Adrenal gland (tissue), 12 donors: Measurements from ENCODE around the gene SMIM15. TPM values are rescaled to one million over a fixed set of nuclear protein-coding genes. Genes with fewer than 3 reads are reported as not detected.

ENCODE experiments used
- DNase-seq, 7 donors: peaks; one replicate each; pipeline ENCODE4 v3.0.0-alpha.2; 2019 to 2020
- H3K27ac ChIP-seq, 5 donors: fragments of 200-600 bp; sonication (generic) in 4 of 5; 1 replicate in 3 of 5; 2 replicates in 2 of 5; pipeline versions ENCODE4 v1.5.1 to v1.8.0; 2016 to 2020; ENCODE audit warnings: mild to moderate bottlenecking in 1 of 5
- H3K27me3 ChIP-seq: fragments of 200-600 bp; 2 replicates; pipeline ENCODE4 v1.8.0; 2021
- H3K36me3 ChIP-seq, 2 donors: fragments of 200-600 bp; replicated peaks in 1 of 2; 1 replicate in 1 of 2; 2 replicates in 1 of 2; pipeline versions ENCODE4 v1.5.1 to v1.8.0; 2018 to 2022
- H3K4me1 ChIP-seq, 2 donors: fragments of 200-600 bp; replicated peaks in 1 of 2; 1 replicate in 1 of 2; 2 replicates in 1 of 2; pipeline versions ENCODE4 v1.5.1 to v1.8.0; 2018 to 2021
- H3K4me3 ChIP-seq, 4 donors: fragments of 200-600 bp; sonication (generic) in 3 of 4; one replicate each; pipeline ENCODE4 v1.5.1; 2016 to 2018
- H3K9me3 ChIP-seq, 3 donors: fragments of 200-600 bp; sonication (generic) in 1 of 3; replicated peaks in 1 of 3; 1 replicate in 2 of 3; 2 replicates in 1 of 3; pipeline versions ENCODE4 v1.5.1 to v1.8.0; 2016 to 2021
- POLR2A ChIP-seq, 2 donors: fragments of 450-650 bp; IDR thresholded peaks; one replicate each; pipeline ENCODE4 v1.6.1; 2017; ENCODE audit warnings: antibody characterized with exemption in 2 of 2, mild to moderate bottlenecking in 2 of 2, moderate library complexity in 1 of 2
- WGBS, 4 donors: extraction: QIAGEN DNeasy Blood & Tissue Kit in 2 of 4; methylation state at CpG; one replicate each; pipeline versions ENCODE4 v1.1.5 to v1.1.7; 2013 to 2017; 5-methylcytosine and 5-hydroxymethylcytosine counted together
- intact Hi-C, 2 donors: fragments of 100-400 bp; cut with DNase I; formaldehyde crosslinking; loops; one replicate each; pipeline versions ENCODE4 v1.14.1 to v1.15.0; 2022 to 2023
- polyA plus RNA-seq, 3 donors: library from polyadenylated mRNA; stranded (reverse); fragments of 200-250 nt in 2 of 3; fragments of 350-450 nt in 1 of 3; fragmentation: Illumina TruSeq in 1 of 3; extraction: RNeasy Lipid Tissue Mini Kit (QIAGEN cat#74804) in 1 of 3; gene quantifications; one replicate each; pipeline ENCODE4 v1.2.3, GENCODE V29; 2013 to 2014
- total RNA-seq, 9 donors: library from RNA; depleted of rRNA in 4 of 9; stranded (reverse); fragments of >200 nt in 4 of 9; fragments of 120-200 nt in 1 of 9; fragmentation: NEBNext Ultra II Directional in 1 of 9; extraction: Animal tissue kit (Norgen Biotek cat#: 25700) in 1 of 9; gene quantifications; one replicate each; pipeline versions ENCODE4 v1.1.0 to v1.2.4, GENCODE V29; 2013 to 2023
- TF ChIP-seq, protein P1 (sequence below), 6 experiments: fragments of 450-650 bp in 4 of 6; fragments of 200-600 bp in 2 of 6; sonication (generic) in 1 of 6; IDR thresholded peaks; 1 replicate in 5 of 6; 2 replicates in 1 of 6; pipeline versions ENCODE4 v1.5.1 to v1.8.0; 2016 to 2021; ENCODE audit warnings: antibody characterized with exemption in 6 of 6, mild to moderate bottlenecking in 2 of 6, moderate library complexity in 1 of 6
- donor health status: healthy with polysubstance abuse.
- donor health status: Bipolar disorder and iron deficiency.
- donor health status: DM: yes; HTN: yes; CAD: no.
- donor health status: DM: no; HTN: no; CAD: no.
- donor health status: DM: no; HTN: no; CAD: no.
- donor health status: DM: yes; HTN: yes; CAD: no.

The SMIM15 gene
- total and polyA plus RNA-seq, 12 donors = 19.1 to 83.9 (median 50.3) TPM

DNA sequence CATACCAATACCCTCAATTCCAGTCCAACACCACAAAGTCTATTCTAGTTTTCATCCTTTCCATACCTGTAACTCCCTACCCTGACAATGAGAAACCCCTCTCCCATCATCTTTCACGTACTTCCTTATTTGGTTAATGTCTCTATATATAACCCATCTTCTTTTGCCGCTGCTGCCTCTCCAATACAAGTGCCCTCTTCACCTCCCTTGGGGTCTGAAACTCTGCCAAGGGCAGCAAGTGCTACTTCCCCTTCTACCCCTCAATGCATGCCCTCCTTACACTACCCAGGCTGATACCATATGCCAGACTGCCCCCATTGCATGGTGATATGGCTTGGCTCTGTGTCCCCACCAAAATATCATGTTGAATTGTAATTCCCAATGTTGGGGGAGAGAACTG, 24.4 kb upstream of the SMIM15 start:
- TF ChIP-seq POLR2A (IDR thresholded peaks at IDR 0.05) = no peak
- TF ChIP-seq, protein P1, sequence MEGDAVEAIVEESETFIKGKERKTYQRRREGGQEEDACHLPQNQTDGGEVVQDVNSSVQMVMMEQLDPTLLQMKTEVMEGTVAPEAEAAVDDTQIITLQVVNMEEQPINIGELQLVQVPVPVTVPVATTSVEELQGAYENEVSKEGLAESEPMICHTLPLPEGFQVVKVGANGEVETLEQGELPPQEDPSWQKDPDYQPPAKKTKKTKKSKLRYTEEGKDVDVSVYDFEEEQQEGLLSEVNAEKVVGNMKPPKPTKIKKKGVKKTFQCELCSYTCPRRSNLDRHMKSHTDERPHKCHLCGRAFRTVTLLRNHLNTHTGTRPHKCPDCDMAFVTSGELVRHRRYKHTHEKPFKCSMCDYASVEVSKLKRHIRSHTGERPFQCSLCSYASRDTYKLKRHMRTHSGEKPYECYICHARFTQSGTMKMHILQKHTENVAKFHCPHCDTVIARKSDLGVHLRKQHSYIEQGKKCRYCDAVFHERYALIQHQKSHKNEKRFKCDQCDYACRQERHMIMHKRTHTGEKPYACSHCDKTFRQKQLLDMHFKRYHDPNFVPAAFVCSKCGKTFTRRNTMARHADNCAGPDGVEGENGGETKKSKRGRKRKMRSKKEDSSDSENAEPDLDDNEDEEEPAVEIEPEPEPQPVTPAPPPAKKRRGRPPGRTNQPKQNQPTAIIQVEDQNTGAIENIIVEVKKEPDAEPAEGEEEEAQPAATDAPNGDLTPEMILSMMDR (IDR thresholded peaks at IDR 0.05) = no peak
- no peaks in the 10 kb centered on the region for H3K9me3 ChIP-seq
- no peak overlapping the region for H3K4me3 ChIP-seq
- no peak for DNase-seq
- intact Hi-C loops = no loop called here
- H3K4me1 ChIP-seq = no peaks in the 10 kb centered on the region
- no peaks in the 10 kb centered on the region for H3K36me3 ChIP-seq
- H3K27ac ChIP-seq = no peak overlapping the region
- no peaks in the 10 kb centered on the region for H3K27me3 ChIP-seq
- WGBS, 4 donors = 77 to 85% (median 80%) methylated on average over 2 of the region's 2 CpGs

DNA sequence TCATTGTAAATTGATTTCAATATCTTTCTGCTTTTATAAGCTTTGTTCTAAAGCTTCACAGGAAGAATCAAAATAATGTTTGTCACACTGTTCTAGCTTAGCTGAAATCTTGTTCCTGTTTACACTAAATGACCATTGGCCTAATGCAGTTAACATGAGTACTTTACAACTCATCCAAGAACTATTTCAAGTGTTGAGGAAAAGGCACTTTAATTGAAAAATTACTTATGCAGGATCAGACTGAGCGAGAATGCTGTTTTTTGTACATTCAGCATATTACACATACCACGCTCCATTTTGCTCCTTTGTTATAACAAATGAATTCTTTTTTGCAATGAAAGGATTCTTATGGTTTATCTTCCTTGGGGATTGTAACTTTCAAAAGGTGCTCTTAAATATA, 22.4 kb upstream of the SMIM15 start:
- no peak overlapping the region for H3K4me3 ChIP-seq
- no peaks in the 10 kb centered on the region for H3K27me3 ChIP-seq
- intact Hi-C loops = no loop called here
- no peaks in the 10 kb centered on the region for H3K36me3 ChIP-seq
- WGBS, 4 donors = 84 to 91% (median 89%) methylated on average over 2 of the region's 2 CpGs
- H3K27ac ChIP-seq = no peak overlapping the region
- DNase-seq = no peak
- TF ChIP-seq, protein P1 (IDR thresholded peaks at IDR 0.05) = no peak
- no peak for TF ChIP-seq POLR2A (IDR thresholded peaks at IDR 0.05)
- no peaks in the 10 kb centered on the region for H3K9me3 ChIP-seq
- no peaks in the 10 kb centered on the region for H3K4me1 ChIP-seq

DNA sequence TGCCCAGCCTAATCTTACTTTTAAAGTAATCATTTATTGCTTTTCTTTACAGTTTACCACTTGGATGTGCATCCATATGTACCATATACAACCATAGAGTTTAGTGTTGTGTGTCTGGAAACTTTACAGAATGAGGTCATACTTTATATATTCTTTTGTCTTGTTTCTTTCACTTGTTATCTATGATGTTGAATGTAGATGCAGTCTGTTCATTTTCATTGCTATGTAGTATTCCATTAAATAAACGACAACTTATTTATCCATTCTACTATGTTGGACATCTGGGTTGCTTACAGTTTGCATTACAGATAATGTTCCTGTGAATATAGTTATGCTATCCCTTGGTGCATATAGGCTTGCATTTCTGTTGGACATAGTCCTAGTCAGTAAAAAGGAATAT, 21.3 kb upstream of the SMIM15 start:
- intact Hi-C loops = no loop called here
- DNase-seq = no peak
- H3K4me3 ChIP-seq = no peak overlapping the region
- H3K9me3 ChIP-seq = no peaks in the 10 kb centered on the region
- no peaks in the 10 kb centered on the region for H3K27me3 ChIP-seq
- TF ChIP-seq POLR2A (IDR thresholded peaks at IDR 0.05) = no peak
- TF ChIP-seq, protein P1 (IDR thresholded peaks at IDR 0.05) = no peak
- no peaks in the 10 kb centered on the region for H3K4me1 ChIP-seq
- no peak overlapping the region for H3K27ac ChIP-seq
- no peaks in the 10 kb centered on the region for H3K36me3 ChIP-seq
- WGBS, 4 donors = 94 to 97% (median 96%) methylated on average over 1 of the region's 1 CpG

DNA sequence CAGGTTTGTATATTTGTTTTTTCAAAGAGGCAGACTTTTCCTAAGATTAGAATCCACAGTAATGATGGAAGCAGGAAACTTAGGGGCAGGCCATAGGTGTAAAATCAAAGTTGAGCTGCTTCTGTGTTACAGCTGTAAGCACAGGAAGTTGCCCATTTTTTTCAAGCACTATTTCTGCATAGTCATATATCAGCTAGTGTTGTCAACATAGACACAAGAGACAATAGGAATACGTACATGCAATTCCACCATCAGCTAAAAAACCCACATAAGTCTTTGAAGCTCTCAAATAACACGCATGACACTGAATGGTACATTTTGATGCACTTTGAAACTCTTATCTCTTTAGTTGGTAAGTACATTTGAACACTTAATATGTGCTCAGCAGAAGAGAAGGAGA, 20.2 kb upstream of the SMIM15 start:
- Histone ChIP-seq H3K36me3 (no peaks in the 10 kb centered on the region), H3K9me3 (no peaks in the 10 kb centered on the region)
- no peak for DNase-seq

More for the DNA sequence above, 20.2 kb upstream of the SMIM15 start:
- Histone ChIP-seq H3K4me1 (no peaks in the 10 kb centered on the region), H3K4me3 (no peak overlapping the region), H3K27me3 (no peaks in the 10 kb centered on the region), H3K27ac (no peak overlapping the region)
- 61 to 72% (median 69%) methylated on average over 2 of the region's 2 CpGs for WGBS, 4 donors
- intact Hi-C loops = no loop called here
- no peak for TF ChIP-seq POLR2A (IDR thresholded peaks at IDR 0.05)
- TF ChIP-seq, protein P1 (IDR thresholded peaks at IDR 0.05) = no peak
